GM12892 (cell line): Measurements from ENCODE around the gene BAIAP2.

ENCODE experiments used
- POLR2A ChIP-seq: IDR thresholded peaks from 2 replicates; pipeline ENCODE4 v1.6.1; 2011; ENCODE audit warnings: low read depth, low read length, control low read depth
- POLR2AphosphoS5 ChIP-seq: IDR thresholded peaks from 2 replicates; pipeline ENCODE4 v1.6.1; 2011; ENCODE audit warnings: low read depth, low read length, control low read depth
- TAF1 ChIP-seq: IDR thresholded peaks from 2 replicates; pipeline ENCODE4 v1.6.1; 2011; ENCODE audit warnings: low read depth, mild to moderate bottlenecking, control low read depth, low read length, borderline replicate concordance

- TF ChIP-seq TAF1 (no peak), POLR2A (no peak), POLR2AphosphoS5 (no peak)
These were observed 36.0 kb upstream of the BAIAP2 start for GRCh38 chr17:80998748-80999535.
